Fibroblast of upper back skin (primary cell): ENCODE data around the gene MCF2L.

Experiments used
- DNase-seq: peaks from one replicate; pipeline ENCODE4 v3.0.0-alpha.2; 2013

Gene MCF2L

GRCh38 chr13:113035213-113035800 lies 66.3 kb downstream of the MCF2L start:
- DNase-seq, result no peak

GRCh38 chr13:113036401-113036800 lies 67.4 kb downstream of the MCF2L start:
- DNase-seq, result no peak

DNA sequence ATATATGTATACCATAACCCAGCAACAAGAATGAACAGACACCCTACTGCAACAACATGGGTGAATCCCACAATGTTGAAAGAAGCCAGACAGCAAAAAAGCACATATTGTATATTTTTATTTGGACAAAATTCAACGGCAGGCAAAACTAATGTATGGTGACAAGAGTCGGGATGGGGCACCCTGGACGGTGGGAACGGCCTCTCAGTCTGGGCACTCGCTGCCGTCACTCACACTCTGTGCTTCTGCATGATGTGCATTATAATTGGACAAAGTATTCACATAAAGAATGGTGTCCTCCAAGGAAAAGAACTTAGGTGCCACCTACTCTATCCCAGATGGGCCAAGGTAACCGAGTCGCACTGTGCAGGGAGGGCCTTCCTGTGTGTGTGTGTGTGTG lies 71.0 kb downstream of the MCF2L start:
- DNase-seq, result no peak

GRCh38 chr13:113040597-113041292 lies 71.7 kb downstream of the MCF2L start:
- DNase-seq, result no peak

DNA sequence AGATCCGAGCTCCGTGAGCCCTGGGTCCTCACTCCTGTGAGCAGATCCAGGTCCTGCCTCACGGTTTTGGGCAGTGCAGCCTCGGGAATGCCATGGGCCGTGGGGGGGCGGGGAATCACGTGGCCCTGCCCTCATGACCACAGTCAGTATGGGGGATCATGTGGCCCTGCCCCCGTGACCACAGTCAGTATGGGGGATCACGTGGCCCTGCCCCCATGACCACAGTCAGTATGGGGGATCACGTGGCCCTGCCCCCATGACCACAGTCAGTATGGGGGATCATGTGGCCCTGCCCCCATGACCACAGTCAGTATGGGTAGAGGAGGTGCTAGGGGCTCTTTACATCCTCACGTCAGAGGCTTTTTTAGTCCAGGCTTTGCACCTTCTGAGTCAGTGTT lies 72.3 kb downstream of the MCF2L start:
- DNase-seq, result no peak

DNA sequence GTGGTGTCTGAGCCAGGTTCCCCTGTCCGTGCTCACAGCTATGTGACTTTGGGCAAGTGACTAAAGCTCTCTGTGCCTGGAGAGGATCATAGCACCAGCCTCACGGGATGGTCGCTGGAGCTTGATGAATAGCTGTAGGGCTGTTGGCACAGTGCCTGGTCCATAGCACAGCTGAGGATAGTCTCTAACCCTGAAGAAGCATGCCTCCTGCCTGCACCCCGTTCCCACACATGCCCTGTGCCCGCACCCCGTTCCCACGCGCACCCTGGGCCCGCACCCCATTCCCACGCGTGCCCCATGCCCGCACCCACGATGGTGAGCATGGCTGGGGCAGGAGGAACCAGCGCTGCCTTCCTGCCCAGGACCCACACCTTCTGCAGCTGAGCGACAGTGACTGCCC lies 72.9 kb downstream of the MCF2L start:
- DNase-seq, result no peak

GRCh38 chr13:113042456-113042855 lies 73.4 kb downstream of the MCF2L start:
- DNase-seq, result no peak

GRCh38 chr13:113043001-113043630 lies 74.1 kb downstream of the MCF2L start:
- no peak for DNase-seq

- no peak for DNase-seq
Measured at GRCh38 chr13:113043931-113044330, 74.9 kb downstream of the MCF2L start.

DNA sequence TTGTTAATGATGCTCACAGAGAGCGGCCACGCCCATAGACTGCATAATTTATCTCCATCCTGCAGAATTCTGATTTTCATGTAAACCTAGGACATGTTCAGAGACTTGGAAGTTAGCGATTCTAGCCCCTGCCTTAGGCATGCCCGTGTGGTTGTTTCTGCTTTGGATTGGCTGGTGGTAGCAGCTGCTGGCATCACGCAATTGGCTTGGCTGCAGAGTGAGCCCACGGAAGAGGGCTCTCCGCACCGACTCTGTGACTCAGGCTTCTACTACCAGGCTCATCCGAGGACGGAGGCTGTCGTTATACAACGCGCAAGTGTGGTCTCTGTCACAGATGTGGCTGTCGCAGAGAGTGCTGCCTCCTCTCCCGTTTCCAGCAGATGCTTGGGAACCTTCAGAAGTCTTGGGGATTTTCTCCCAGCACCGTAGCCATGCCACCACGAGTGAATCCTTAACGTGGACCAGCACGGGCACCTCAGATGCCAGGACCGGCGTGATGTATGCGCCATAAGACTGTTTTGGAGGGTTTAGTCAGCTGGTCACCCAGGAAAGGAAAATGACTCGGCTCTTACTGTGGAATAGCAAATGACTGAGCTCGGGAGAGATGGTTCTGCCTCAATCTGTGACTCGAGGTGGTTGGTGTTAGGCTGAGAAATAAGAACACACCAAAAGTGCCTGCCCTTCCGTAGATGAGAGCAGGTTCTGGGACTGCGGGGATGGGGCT lies 75.5 kb downstream of the MCF2L start:
- DNase-seq, result peak; percentile 6

DNA sequence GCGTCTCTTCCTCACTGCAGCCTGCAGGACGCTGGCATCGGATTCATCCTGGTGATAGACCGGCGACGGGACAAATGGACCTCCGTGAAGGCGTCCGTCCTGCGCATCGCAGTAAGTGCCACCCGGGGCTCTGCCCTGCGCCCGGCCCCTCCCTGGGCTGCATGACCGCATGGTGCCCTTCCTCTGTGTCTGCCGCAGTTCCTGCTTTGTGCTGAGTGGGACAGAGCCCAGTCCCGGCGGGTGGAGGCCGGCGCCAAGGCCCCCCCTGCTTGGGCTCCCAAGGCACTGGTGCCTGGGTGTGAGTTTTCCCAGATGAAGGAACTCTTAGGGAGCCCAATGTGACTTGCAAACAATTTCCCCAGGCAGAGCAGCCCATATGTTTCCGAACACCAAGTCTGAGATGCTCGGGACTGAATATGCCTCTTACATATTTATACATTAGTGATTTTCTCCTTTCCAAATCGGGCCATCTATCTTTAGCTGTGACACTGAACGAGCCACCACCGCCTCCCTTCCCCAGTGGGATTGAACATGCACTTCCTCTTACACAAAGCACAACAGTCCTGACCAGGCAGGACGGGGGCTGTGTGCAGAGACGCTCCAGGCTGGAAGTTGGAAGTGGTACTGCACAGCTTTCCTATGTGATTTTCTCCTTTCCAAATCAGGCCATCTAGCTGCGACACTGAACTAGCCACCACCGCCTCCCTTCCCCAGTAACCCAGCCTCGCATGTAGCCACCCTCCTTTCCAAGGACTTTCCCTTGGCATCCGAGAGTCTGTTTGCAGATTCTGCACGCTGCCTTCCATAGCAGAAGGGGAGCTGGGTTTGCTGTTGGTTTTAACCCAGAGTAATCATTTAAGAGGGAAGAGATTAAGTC lies 76.5 kb downstream of the MCF2L start:
- no peak for DNase-seq

DNA sequence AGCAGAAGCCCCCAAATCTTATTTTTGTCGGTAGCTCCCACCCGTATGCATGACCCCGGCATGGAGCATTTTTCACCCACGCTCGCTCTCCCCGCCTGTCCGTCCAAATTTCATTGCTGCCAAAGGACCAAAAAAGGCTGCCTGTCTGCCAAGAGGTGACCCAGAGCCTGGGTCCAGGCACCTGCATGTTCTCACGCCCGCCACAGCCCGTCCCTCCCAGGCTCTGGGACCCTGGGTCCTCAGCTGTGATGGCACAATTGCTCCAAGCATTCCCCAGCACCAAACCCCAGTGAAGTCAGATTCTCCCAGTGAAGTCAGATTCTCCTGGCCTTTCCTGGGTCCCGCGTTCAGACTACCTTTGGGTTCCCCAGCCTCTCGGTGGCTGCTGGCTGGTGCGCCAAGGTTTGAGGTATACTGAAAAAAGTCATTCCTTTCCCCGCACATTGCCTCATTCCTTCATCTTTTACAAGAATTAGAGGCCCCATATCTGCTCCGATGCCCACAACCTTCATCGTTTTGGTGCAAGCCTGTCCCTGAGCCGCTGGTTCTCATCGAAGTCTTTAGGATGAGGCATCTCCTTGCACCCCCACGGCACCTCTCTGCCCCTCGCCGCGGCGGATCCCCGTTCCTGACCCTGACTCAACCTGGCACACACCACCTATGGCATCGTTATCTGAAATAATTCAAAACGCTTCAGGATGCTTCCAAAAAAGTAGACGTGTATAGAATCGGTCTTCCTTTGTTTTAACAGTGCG lies 77.3 kb downstream of the MCF2L start:
- DNase-seq, result no peak

- no peak for DNase-seq
Measured at GRCh38 chr13:113046883-113047244, 77.8 kb downstream of the MCF2L start.

GRCh38 chr13:113047587-113047986 lies 78.6 kb downstream of the MCF2L start:
- no peak for DNase-seq

DNA sequence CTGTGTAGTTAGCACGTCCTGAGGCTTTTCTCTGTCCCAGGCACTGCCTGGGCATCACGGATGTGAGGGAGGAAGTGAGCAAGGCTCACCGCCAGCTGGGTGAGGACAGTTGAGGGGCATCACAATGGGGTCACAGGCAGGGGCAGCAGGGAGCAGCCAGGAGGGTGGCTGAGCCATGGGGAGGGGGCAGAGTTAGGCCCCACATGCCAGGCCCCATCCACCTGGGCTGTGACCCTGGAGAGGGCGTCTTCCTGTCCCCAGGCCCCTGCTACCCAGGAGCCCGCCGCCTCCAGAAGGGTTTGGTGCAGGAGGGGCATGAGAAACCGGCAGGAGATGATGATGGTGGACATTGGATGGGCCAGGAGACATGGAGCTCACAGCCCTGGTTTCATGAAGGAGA lies 79.8 kb downstream of the MCF2L start:
- DNase-seq, result no peak

GRCh38 chr13:113049521-113049941 lies 80.5 kb downstream of the MCF2L start:
- DNase-seq, result no peak

GRCh38 chr13:113049981-113050380 lies 81.0 kb downstream of the MCF2L start:
- DNase-seq, result no peak

DNA sequence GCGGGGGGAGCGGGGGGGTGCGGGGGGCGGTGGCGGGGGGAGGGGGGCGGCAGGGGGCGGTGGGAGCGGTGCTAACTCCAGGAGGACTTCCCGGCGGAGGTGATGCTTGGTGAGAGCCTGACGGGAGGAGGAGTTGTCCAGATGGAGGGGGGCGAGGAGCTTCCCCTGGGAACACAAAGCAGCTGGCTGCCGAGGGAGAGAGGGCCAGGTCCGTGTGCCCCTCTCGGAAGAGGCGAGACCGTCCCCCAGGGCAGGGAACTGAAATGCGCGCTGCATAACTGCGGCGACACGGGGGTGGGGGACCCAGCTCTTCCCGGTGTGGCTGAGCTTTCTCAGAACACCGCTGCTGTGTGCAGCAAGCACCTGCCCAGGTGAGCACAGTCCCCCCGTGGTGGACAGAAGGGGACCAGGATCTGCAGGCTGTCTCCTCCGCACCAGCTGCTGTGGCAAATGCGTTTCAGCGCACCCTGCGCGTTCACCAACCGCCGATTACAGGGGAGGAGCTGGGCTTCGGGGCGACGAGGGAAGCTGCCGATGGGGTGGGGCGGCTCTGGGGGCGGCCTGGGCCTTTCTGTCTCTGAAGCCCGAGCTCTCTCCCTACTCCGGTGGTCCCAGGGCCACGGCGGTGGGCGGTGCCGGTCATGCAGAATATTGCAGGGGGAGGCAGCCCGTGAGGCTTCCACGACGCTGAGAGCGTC lies 81.9 kb downstream of the MCF2L start:
- DNase-seq, result no peak

- no peak for DNase-seq
Measured at GRCh38 chr13:113051641-113052040, 82.6 kb downstream of the MCF2L start.

DNA sequence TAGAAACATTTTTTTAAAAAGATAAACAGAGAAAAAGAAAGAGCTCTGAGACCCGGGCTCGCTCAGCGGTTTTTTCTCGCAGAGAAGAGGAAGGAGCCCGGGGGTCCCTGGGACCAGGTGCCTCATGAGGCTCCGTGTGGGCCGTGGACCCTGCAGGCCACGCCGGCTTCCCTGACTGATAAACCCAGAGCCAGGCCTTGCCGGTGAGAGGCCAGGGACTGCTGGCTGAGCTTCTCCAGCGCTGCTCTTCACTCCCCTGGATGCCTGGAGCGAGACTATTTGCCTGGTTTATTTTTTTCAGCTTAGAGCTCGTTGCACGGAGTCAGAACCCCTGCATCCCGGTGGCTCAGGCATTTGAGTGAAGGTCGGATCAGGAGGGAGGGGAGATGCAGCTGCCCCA lies 83.2 kb downstream of the MCF2L start:
- DNase-seq, result no peak

GRCh38 chr13:113052971-113053370 lies 84.0 kb downstream of the MCF2L start:
- DNase-seq, result no peak
